Measurements from ENCODE around the gene MRPL34. TPM values are rescaled to one million over a fixed set of nuclear protein-coding genes. Genes with fewer than 3 reads are reported as not detected.

Gene MRPL34
- total and polyA plus RNA-seq, 2 experiments from 2014 or later, result 61.1 to 131 TPM

- DNase-seq (ENCODE audit: low spot score), result peak; percentile 81
- peak overlapping the region; percentile 25 for H3K4me2 ChIP-seq
- no peaks in the 10 kb centered on the region for H3K9me3 ChIP-seq (ENCODE audit: low read depth)
- H2AFZ ChIP-seq, result no peak overlapping the region
- H3K9me2 ChIP-seq (replicated peaks; ENCODE audit: insufficient read depth), result no peaks in the 10 kb centered on the region
- no peaks in the 10 kb centered on the region for H3K27me3 ChIP-seq
- no peaks in the 10 kb centered on the region for H3K36me3 ChIP-seq (replicated peaks; ENCODE audit: insufficient read depth, low read depth)
- TF ChIP-seq CTCF (IDR thresholded peaks at IDR 0.05; ENCODE audit: poor library complexity) (peak; percentile 79), EZH2 (IDR thresholded peaks at IDR 0.05; ENCODE audit: borderline replicate concordance) (no peak)
- WGBS (ENCODE audit: low lambda C conversion rate, missing lambda C conversion rate), result 23% methylated on average over 23 of the region's 24 CpGs
- no peak overlapping the region for H3K27ac ChIP-seq
- H3K4me3 ChIP-seq, result no peak overlapping the region
- no peaks in the 10 kb centered on the region for H3K4me1 ChIP-seq (ENCODE audit: insufficient read depth)
- H3K79me2 ChIP-seq, result no peaks in the 10 kb centered on the region
- no peaks in the 10 kb centered on the region for H4K20me1 ChIP-seq (ENCODE audit: insufficient read depth, poor library complexity, severe bottlenecking)
Observed at GRCh38 chr19:17346109-17346671, 40.5 kb downstream of the MRPL34 start.

- H2AFZ ChIP-seq, result no peak overlapping the region
- H4K20me1 ChIP-seq (ENCODE audit: insufficient read depth, poor library complexity, severe bottlenecking), result no peaks in the 10 kb centered on the region
- no peaks in the 10 kb centered on the region for H3K27me3 ChIP-seq
- WGBS (ENCODE audit: low lambda C conversion rate, missing lambda C conversion rate), result 93% methylated on average over 5 of the region's 6 CpGs
- no peak for TF ChIP-seq CTCF (IDR thresholded peaks at IDR 0.05; ENCODE audit: poor library complexity)
- TF ChIP-seq EZH2phosphoT487 (IDR thresholded peaks at IDR 0.05; ENCODE audit: low read depth, severe bottlenecking, unreplicated experiment), result no peak
- TF ChIP-seq EZH2 (IDR thresholded peaks at IDR 0.05; ENCODE audit: borderline replicate concordance), result no peak
- no peaks in the 10 kb centered on the region for H3K4me1 ChIP-seq (ENCODE audit: insufficient read depth)
- no peaks in the 10 kb centered on the region for H3K9me2 ChIP-seq (replicated peaks; ENCODE audit: insufficient read depth)
- no peak overlapping the region for H3K4me3 ChIP-seq
- no peak overlapping the region for H3K4me2 ChIP-seq
- no peak for DNase-seq (ENCODE audit: low spot score)
- H3K9me3 ChIP-seq (ENCODE audit: low read depth), result no peaks in the 10 kb centered on the region
- no peaks in the 10 kb centered on the region for H3K79me2 ChIP-seq
- no peak overlapping the region for H3K27ac ChIP-seq
- no peaks in the 10 kb centered on the region for H3K36me3 ChIP-seq (replicated peaks; ENCODE audit: insufficient read depth, low read depth)
Observed at GRCh38 chr19:17347361-17347760, 41.7 kb downstream of the MRPL34 start.

GRCh38 chr19:17347877-17348276 lies 42.2 kb downstream of the MRPL34 start:
- no peaks in the 10 kb centered on the region for H3K36me3 ChIP-seq (replicated peaks; ENCODE audit: insufficient read depth, low read depth)
- H3K4me1 ChIP-seq (ENCODE audit: insufficient read depth), result no peaks in the 10 kb centered on the region
- H3K4me3 ChIP-seq, result no peak overlapping the region
- no peak overlapping the region for H3K27ac ChIP-seq
- H4K20me1 ChIP-seq (ENCODE audit: insufficient read depth, poor library complexity, severe bottlenecking), result no peaks in the 10 kb centered on the region
- DNase-seq (ENCODE audit: low spot score), result no peak
- H3K79me2 ChIP-seq, result no peaks in the 10 kb centered on the region
- H2AFZ ChIP-seq, result no peak overlapping the region
- WGBS (ENCODE audit: low lambda C conversion rate, missing lambda C conversion rate), result 89% methylated on average over 2 of the region's 2 CpGs
- no peaks in the 10 kb centered on the region for H3K9me2 ChIP-seq (replicated peaks; ENCODE audit: insufficient read depth)
- no peaks in the 10 kb centered on the region for H3K27me3 ChIP-seq
- TF ChIP-seq EZH2 (IDR thresholded peaks at IDR 0.05; ENCODE audit: borderline replicate concordance) (no peak), EZH2phosphoT487 (IDR thresholded peaks at IDR 0.05; ENCODE audit: low read depth, severe bottlenecking, unreplicated experiment) (no peak), CTCF (IDR thresholded peaks at IDR 0.05; ENCODE audit: poor library complexity) (no peak)
- H3K4me2 ChIP-seq, result no peak overlapping the region
- H3K9me3 ChIP-seq (ENCODE audit: low read depth), result no peaks in the 10 kb centered on the region

GRCh38 chr19:17348700-17349099 lies 43.0 kb downstream of the MRPL34 start:
- Histone ChIP-seq H3K4me1 (ENCODE audit: insufficient read depth) (no peaks in the 10 kb centered on the region), H2AFZ (no peak overlapping the region), H3K9me2 (replicated peaks; ENCODE audit: insufficient read depth) (no peaks in the 10 kb centered on the region), H3K27ac (no peak overlapping the region), H3K79me2 (no peaks in the 10 kb centered on the region), H4K20me1 (ENCODE audit: insufficient read depth, poor library complexity, severe bottlenecking) (no peaks in the 10 kb centered on the region), H3K36me3 (replicated peaks; ENCODE audit: insufficient read depth, low read depth) (no peaks in the 10 kb centered on the region), H3K27me3 (no peaks in the 10 kb centered on the region), H3K4me3 (no peak overlapping the region), H3K9me3 (ENCODE audit: low read depth) (no peaks in the 10 kb centered on the region), H3K4me2 (peak overlapping the region; percentile 64)
- TF ChIP-seq EZH2phosphoT487 (IDR thresholded peaks at IDR 0.05; ENCODE audit: low read depth, severe bottlenecking, unreplicated experiment) (no peak), CTCF (IDR thresholded peaks at IDR 0.05; ENCODE audit: poor library complexity) (no peak), EZH2 (IDR thresholded peaks at IDR 0.05; ENCODE audit: borderline replicate concordance) (no peak)
- 23% methylated on average over 12 of the region's 12 CpGs for WGBS (ENCODE audit: low lambda C conversion rate, missing lambda C conversion rate)
- peak; percentile 70 for DNase-seq (ENCODE audit: low spot score)
